HEK293 (cell line): ENCODE results near the gene SMAD7.

ENCODE experiments used
- GFI1B ChIP-seq: fragments of 450-650 bp; formaldehyde crosslinking; IDR thresholded peaks from 2 replicates; pipeline ENCODE4 v1.5.1; 2016; ENCODE audit warnings: missing biosample characterization, missing genetic modification characterization
- GLI4 ChIP-seq: fragments of 450-650 bp; formaldehyde crosslinking; IDR thresholded peaks from 2 replicates; pipeline ENCODE4 v1.5.1; 2016; ENCODE audit warnings: missing biosample characterization, missing genetic modification characterization
- GLIS2 ChIP-seq: fragments of 450-650 bp; formaldehyde crosslinking; IDR thresholded peaks from 2 replicates; pipeline ENCODE4 v1.5.1; 2016; ENCODE audit warnings: missing biosample characterization, missing genetic modification characterization
- HOXC10 ChIP-seq: sonication (generic); formaldehyde crosslinking; IDR thresholded peaks from 2 replicates; pipeline ENCODE4 v1.8.1; 2023; ENCODE audit warnings: mild to moderate bottlenecking, missing genetic modification reagents
- KLF17 ChIP-seq: fragments of 450-650 bp; formaldehyde crosslinking; IDR thresholded peaks from 2 replicates; pipeline ENCODE4 v1.5.1; 2016; ENCODE audit warnings: missing biosample characterization, missing genetic modification characterization
- REPIN1 ChIP-seq: fragments of 450-650 bp; formaldehyde crosslinking; IDR thresholded peaks from 2 replicates; pipeline ENCODE4 v1.5.1; 2017; ENCODE audit warnings: missing biosample characterization, missing genetic modification characterization, low read depth
- SALL2 ChIP-seq: fragments of 450-650 bp; formaldehyde crosslinking; IDR thresholded peaks from 2 replicates; pipeline ENCODE4 v1.5.0; 2017; ENCODE audit warnings: missing biosample characterization, mild to moderate bottlenecking, missing genetic modification characterization, borderline replicate concordance
- SCRT1 ChIP-seq: fragments of 450-650 bp; formaldehyde crosslinking; IDR thresholded peaks from 2 replicates; pipeline ENCODE4 v1.5.1; 2016; ENCODE audit warnings: missing biosample characterization, missing genetic modification characterization, borderline replicate concordance
- ZBTB21 ChIP-seq: fragments of 450-650 bp; formaldehyde crosslinking; IDR thresholded peaks from 2 replicates; pipeline ENCODE4 v1.5.1; 2017; ENCODE audit warnings: missing biosample characterization, missing genetic modification characterization
- ZBTB8A ChIP-seq: fragments of 450-650 bp; formaldehyde crosslinking; IDR thresholded peaks from 2 replicates; pipeline ENCODE4 v1.5.1; 2016; ENCODE audit warnings: missing biosample characterization, missing genetic modification characterization
- ZIC2 ChIP-seq: fragments of 450-650 bp; formaldehyde crosslinking; IDR thresholded peaks from 2 replicates; pipeline ENCODE4 v1.5.1; 2016; ENCODE audit warnings: missing biosample characterization, missing genetic modification characterization
- ZNF18 ChIP-seq: fragments of 450-650 bp; formaldehyde crosslinking; IDR thresholded peaks from 2 replicates; pipeline ENCODE4 v1.5.1; 2016; ENCODE audit warnings: missing biosample characterization, missing genetic modification characterization
- ZNF202 ChIP-seq: fragments of 450-650 bp; formaldehyde crosslinking; IDR thresholded peaks from 2 replicates; pipeline ENCODE4 v1.5.1; 2016; ENCODE audit warnings: missing biosample characterization, missing genetic modification characterization, borderline replicate concordance
- ZNF223 ChIP-seq: fragments of 450-650 bp; formaldehyde crosslinking; IDR thresholded peaks from 2 replicates; pipeline ENCODE4 v1.5.1; 2016; ENCODE audit warnings: missing biosample characterization, missing genetic modification characterization
- ZNF239 ChIP-seq: fragments of 450-650 bp; formaldehyde crosslinking; IDR thresholded peaks from 2 replicates; pipeline ENCODE4 v1.5.1; 2016; ENCODE audit warnings: missing biosample characterization, missing genetic modification characterization
- ZNF266 ChIP-seq: fragments of 450-650 bp; formaldehyde crosslinking; IDR thresholded peaks from 2 replicates; pipeline ENCODE4 v1.5.1; 2016; ENCODE audit warnings: missing biosample characterization, missing genetic modification characterization, low read depth
- ZNF280C ChIP-seq: fragments of 450-650 bp; formaldehyde crosslinking; IDR thresholded peaks from 2 replicates; pipeline ENCODE4 v1.5.1; 2016; ENCODE audit warnings: missing biosample characterization, missing genetic modification characterization
- ZNF341 ChIP-seq: fragments of 450-650 bp; formaldehyde crosslinking; IDR thresholded peaks from 2 replicates; pipeline ENCODE4; 2016; ENCODE audit warnings: low read depth, missing biosample characterization, missing genetic modification characterization
- ZNF488 ChIP-seq: fragments of 450-650 bp; formaldehyde crosslinking; IDR thresholded peaks from 2 replicates; pipeline ENCODE4 v1.5.1; 2016; ENCODE audit warnings: missing biosample characterization, missing genetic modification characterization
- ZNF501 ChIP-seq: fragments of 450-650 bp; formaldehyde crosslinking; IDR thresholded peaks from 2 replicates; pipeline ENCODE4 v1.5.1; 2016; ENCODE audit warnings: missing biosample characterization, missing genetic modification characterization
- ZNF544 ChIP-seq: fragments of 450-650 bp; formaldehyde crosslinking; IDR thresholded peaks from 2 replicates; pipeline ENCODE4 v1.5.0; 2017; ENCODE audit warnings: missing biosample characterization, missing genetic modification characterization
- ZNF548 ChIP-seq: fragments of 450-650 bp; formaldehyde crosslinking; IDR thresholded peaks from 2 replicates; pipeline ENCODE4 v1.5.1; 2016; ENCODE audit warnings: missing biosample characterization, missing genetic modification characterization
- ZNF596 ChIP-seq: fragments of 450-650 bp; IDR thresholded peaks from 2 replicates; pipeline ENCODE4 v1.5.0; 2018; ENCODE audit warnings: missing biosample characterization, mild to moderate bottlenecking, missing genetic modification characterization, moderate library complexity
- ZNF600 ChIP-seq: fragments of 450-650 bp; formaldehyde crosslinking; IDR thresholded peaks from 2 replicates; pipeline ENCODE4 v1.5.1; 2016; ENCODE audit warnings: missing biosample characterization, missing genetic modification characterization
- ZNF623 ChIP-seq: fragments of 450-650 bp; formaldehyde crosslinking; IDR thresholded peaks from 2 replicates; pipeline ENCODE4 v1.5.1; 2016; ENCODE audit warnings: missing biosample characterization, missing genetic modification characterization
- ZNF660 ChIP-seq: fragments of 450-650 bp; IDR thresholded peaks from 2 replicates; pipeline ENCODE4 v1.5.1; 2018; ENCODE audit warnings: missing biosample characterization, mild to moderate bottlenecking, missing genetic modification characterization
- ZNF677 ChIP-seq: fragments of 450-650 bp; IDR thresholded peaks from 2 replicates; pipeline ENCODE4 v1.5.0; 2018; ENCODE audit warnings: missing biosample characterization, mild to moderate bottlenecking, missing genetic modification characterization, moderate library complexity
- ZNF692 ChIP-seq: fragments of 450-650 bp; formaldehyde crosslinking; IDR thresholded peaks from 2 replicates; pipeline ENCODE4 v1.5.1; 2016; ENCODE audit warnings: missing biosample characterization, missing genetic modification characterization
- ZNF701 ChIP-seq: fragments of 450-650 bp; formaldehyde crosslinking; IDR thresholded peaks from 2 replicates; pipeline ENCODE4 v1.5.1; 2016; ENCODE audit warnings: missing biosample characterization, missing genetic modification characterization
- ZNF830 ChIP-seq: fragments of 450-650 bp; IDR thresholded peaks from 2 replicates; pipeline ENCODE4 v1.5.0; 2018; ENCODE audit warnings: missing biosample characterization, missing genetic modification characterization, low read depth, mild to moderate bottlenecking, moderate library complexity
- ZSCAN18 ChIP-seq: fragments of 450-650 bp; formaldehyde crosslinking; IDR thresholded peaks from 2 replicates; pipeline ENCODE4 v1.5.1; 2016; ENCODE audit warnings: missing biosample characterization, missing genetic modification characterization
- ZSCAN23 ChIP-seq: fragments of 450-650 bp; formaldehyde crosslinking; IDR thresholded peaks from 2 replicates; pipeline ENCODE4 v1.5.1; 2016; ENCODE audit warnings: missing biosample characterization, missing genetic modification characterization
- ZSCAN30 ChIP-seq: fragments of 450-650 bp; IDR thresholded peaks from 2 replicates; pipeline ENCODE4 v1.5.1; 2018; ENCODE audit warnings: missing biosample characterization, mild to moderate bottlenecking, missing genetic modification characterization, moderate library complexity

Gene SMAD7

GRCh38 chr18:48931680-48932461, 18.9 kb downstream of the SMAD7 start (continued):
- TF ChIP-seq ZNF280C (tag by site-specific recombination) (no peak), ZSCAN30 (no peak; the same call in 1 of the 2 replicates), ZBTB8A (tag by site-specific recombination) (peak; percentile 12; the same call in 1 of the 2 replicates), ZNF677 (tag by site-specific recombination) (no peak), ZNF501 (no peak), ZNF266 (tag by site-specific recombination) (no peak), ZNF202 (tag by site-specific recombination) (no peak), ZNF544 (tag by site-specific recombination) (no peak), SCRT1 (tag by site-specific recombination) (no peak), ZNF596 (tag by site-specific recombination) (no peak), ZNF660 (tag by site-specific recombination) (0 out of 2 replicates have a peak, but pooled peaks have one; percentile 22), ZNF701 (tag by site-specific recombination) (no peak), ZNF18 (tag by site-specific recombination) (0 out of 2 replicates have a peak, but pooled peaks have one; percentile 12), GFI1B (tag by site-specific recombination) (no peak), ZNF239 (tag by site-specific recombination) (no peak), HOXC10 (CRISPR knock-in tag) (no peak), ZNF692 (peak; percentile 87; the same call in 1 of the 2 replicates), ZNF830 (tag by site-specific recombination) (no peak), KLF17 (0 out of 2 replicates have a peak, but pooled peaks have one; percentile 19), ZSCAN18 (tag by site-specific recombination) (no peak), ZNF488 (tag by site-specific recombination) (no peak), REPIN1 (tag by site-specific recombination) (no peak), ZNF223 (no peak), ZIC2 (peak; percentile 91), GLIS2 (tag by site-specific recombination) (peak; percentile 76), ZNF548 (tag by site-specific recombination) (no peak), SALL2 (tag by site-specific recombination) (no peak), ZBTB21 (tag by site-specific recombination) (no peak), ZNF600 (0 out of 2 replicates have a peak, but pooled peaks have one; percentile 49), ZNF341 (tag by site-specific recombination) (peak; percentile 70), ZSCAN23 (tag by site-specific recombination) (no peak), GLI4 (tag by site-specific recombination) (no peak), ZNF623 (no peak)
